ENCODE data around the gene DEFB129.

- no peak for TF ChIP-seq EZH2 (IDR thresholded peaks at IDR 0.05; ENCODE audit: low read length)
- no peak for TF ChIP-seq CTCF (optimal IDR thresholded peaks at IDR 0.05 in 1 of 3, IDR thresholded peaks at IDR 0.05 in 1 of 3, conservative IDR thresholded peaks at IDR 0.05 in 1 of 3; ENCODE audit: extremely low read depth in 1 of 3, insufficient read depth in 2 of 3, low read length in 3 of 3)
Measured at GRCh38 chr20:237929-238328, 10.9 kb downstream of the DEFB129 start.
